ENCODE results near the gene LRRK1.

DNA sequence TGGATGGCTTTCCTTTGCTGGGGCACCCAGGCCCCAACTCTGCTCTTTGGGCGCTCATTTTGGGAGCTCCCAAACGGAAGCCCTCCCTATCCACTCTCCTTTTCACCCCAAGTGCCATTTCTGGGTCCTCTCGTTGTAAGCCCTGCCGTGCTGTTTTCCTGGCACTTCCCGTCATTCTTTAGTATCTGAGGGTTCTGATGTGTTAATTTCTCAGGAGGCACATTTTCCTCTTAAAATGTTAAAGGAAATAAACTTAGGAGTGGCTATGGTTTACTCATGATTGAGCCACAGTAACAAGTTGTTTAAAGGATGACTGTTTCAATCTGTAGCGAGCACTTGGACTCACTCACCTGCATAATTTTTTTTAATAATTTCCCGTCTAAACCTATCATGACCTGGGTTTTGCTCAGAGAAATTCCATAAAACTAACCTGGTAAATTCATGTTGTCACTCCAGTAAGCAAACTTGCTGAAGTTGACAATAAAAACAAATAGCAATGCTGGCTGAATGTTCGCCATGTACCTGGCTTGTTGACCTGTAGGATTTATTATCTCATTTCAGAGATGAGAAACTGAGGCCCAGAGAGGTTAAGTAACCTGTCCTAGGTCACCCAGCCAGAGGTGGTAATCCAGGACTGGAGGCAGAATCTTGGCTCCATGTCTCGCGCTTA lies 29.0 kb upstream of the LRRK1 start:
- TF ChIP-seq, protein P1, sequence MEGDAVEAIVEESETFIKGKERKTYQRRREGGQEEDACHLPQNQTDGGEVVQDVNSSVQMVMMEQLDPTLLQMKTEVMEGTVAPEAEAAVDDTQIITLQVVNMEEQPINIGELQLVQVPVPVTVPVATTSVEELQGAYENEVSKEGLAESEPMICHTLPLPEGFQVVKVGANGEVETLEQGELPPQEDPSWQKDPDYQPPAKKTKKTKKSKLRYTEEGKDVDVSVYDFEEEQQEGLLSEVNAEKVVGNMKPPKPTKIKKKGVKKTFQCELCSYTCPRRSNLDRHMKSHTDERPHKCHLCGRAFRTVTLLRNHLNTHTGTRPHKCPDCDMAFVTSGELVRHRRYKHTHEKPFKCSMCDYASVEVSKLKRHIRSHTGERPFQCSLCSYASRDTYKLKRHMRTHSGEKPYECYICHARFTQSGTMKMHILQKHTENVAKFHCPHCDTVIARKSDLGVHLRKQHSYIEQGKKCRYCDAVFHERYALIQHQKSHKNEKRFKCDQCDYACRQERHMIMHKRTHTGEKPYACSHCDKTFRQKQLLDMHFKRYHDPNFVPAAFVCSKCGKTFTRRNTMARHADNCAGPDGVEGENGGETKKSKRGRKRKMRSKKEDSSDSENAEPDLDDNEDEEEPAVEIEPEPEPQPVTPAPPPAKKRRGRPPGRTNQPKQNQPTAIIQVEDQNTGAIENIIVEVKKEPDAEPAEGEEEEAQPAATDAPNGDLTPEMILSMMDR (conservative IDR thresholded peaks at IDR 0.05 in 1 of 2, IDR thresholded peaks at IDR 0.05 in 1 of 2; ENCODE audit: extremely low read depth in 1 of 2, insufficient read depth in 1 of 2, low read depth in 1 of 2, low read length in 2 of 2) = no peak
- no peak for TF ChIP-seq EZH2 (IDR thresholded peaks at IDR 0.05; ENCODE audit: borderline replicate concordance, low read length)

All from mammary epithelial cell (primary cell).